Mesenchymal stem cell (in vitro differentiated cells and primary cell): ENCODE measurements around the gene SLC39A2.

ENCODE experiments used
- DNase-seq: peaks from one replicate; pipeline ENCODE4 v3.0.0-alpha.2; 2013
- H2AFZ ChIP-seq: one replicate; pipeline ENCODE4 v1.6.1; 2013; ENCODE audit warnings: low read depth, mild to moderate bottlenecking, control low read depth, inconsistent platforms, low read length, moderate library complexity
- H2AK5ac ChIP-seq: 2 replicates; pipeline ENCODE4 v1.6.1; 2013; ENCODE audit warnings: low read length, moderate library complexity, mild to moderate bottlenecking, inconsistent platforms; ENCODE audit not compliant: severe bottlenecking
- H2BK120ac ChIP-seq: one replicate; pipeline ENCODE4 v1.6.1; 2013; ENCODE audit warnings: low read depth, mild to moderate bottlenecking, inconsistent platforms, low read length, moderate library complexity
- H2BK12ac ChIP-seq, 2 experiments: one replicate each; pipeline ENCODE4 v1.6.1; 2013; ENCODE audit warnings: inconsistent platforms in 2 of 2, low read length in 2 of 2, mild to moderate bottlenecking in 2 of 2, moderate library complexity in 2 of 2, control low read depth in 1 of 2
- H2BK15ac ChIP-seq: one replicate; pipeline ENCODE4 v1.6.1; 2013; ENCODE audit warnings: mild to moderate bottlenecking, low read depth, inconsistent platforms; ENCODE audit not compliant: poor library complexity, severe bottlenecking
- H2BK5ac ChIP-seq: 2 replicates; pipeline ENCODE4 v1.6.1; 2013; ENCODE audit warnings: low read depth, mild to moderate bottlenecking, low read length, control low read depth, inconsistent platforms; ENCODE audit not compliant: poor library complexity, severe bottlenecking
- H3K14ac ChIP-seq, 2 experiments: one replicate each; pipeline ENCODE4 v1.6.1; 2013; ENCODE audit warnings: inconsistent platforms in 2 of 2, low read length in 2 of 2, control low read depth in 1 of 2, mild to moderate bottlenecking in 1 of 2, moderate library complexity in 1 of 2
- H3K18ac ChIP-seq, 2 experiments: one replicate each; pipeline ENCODE4 v1.6.1; 2013; ENCODE audit warnings: inconsistent platforms in 2 of 2, low read length in 2 of 2, control low read depth in 1 of 2, low read depth in 1 of 2, mild to moderate bottlenecking in 1 of 2
- H3K23ac ChIP-seq, 2 experiments: one replicate each; pipeline ENCODE4 v1.6.1; 2013; ENCODE audit warnings: inconsistent platforms in 2 of 2, low read length in 2 of 2, mild to moderate bottlenecking in 2 of 2, moderate library complexity in 2 of 2, control low read depth in 1 of 2
- H3K27ac ChIP-seq: 2 replicates; pipeline ENCODE4 v1.5.1; 2013; ENCODE audit warnings: mild to moderate bottlenecking, moderate library complexity, low read length, control low read depth, inconsistent platforms; ENCODE audit not compliant: poor library complexity, severe bottlenecking
- H3K27me3 ChIP-seq, 2 experiments: 2 replicates each; pipeline versions ENCODE4 v1.6.1 to v1.7.0; 2013; ENCODE audit warnings: low read length in 2 of 2, mild to moderate bottlenecking in 2 of 2, moderate library complexity in 2 of 2, control low read depth in 1 of 2, inconsistent platforms in 1 of 2; ENCODE audit not compliant: control insufficient read depth in 1 of 2, insufficient read depth in 1 of 2
- H3K36me3 ChIP-seq, 2 experiments: 2 replicates each; pipeline versions ENCODE4 v1.6.1 to v1.7.0; 2013; ENCODE audit warnings: low read length in 2 of 2, control low read depth in 1 of 2, inconsistent platforms in 1 of 2, low read depth in 1 of 2, mild to moderate bottlenecking in 1 of 2; ENCODE audit not compliant: insufficient read depth in 2 of 2, control insufficient read depth in 1 of 2
- H3K4ac ChIP-seq, 2 experiments: one replicate each; pipeline ENCODE4 v1.6.1; 2013; ENCODE audit warnings: inconsistent platforms in 2 of 2, low read length in 2 of 2, mild to moderate bottlenecking in 2 of 2, moderate library complexity in 2 of 2, control low read depth in 1 of 2, low read depth in 1 of 2
- H3K4me1 ChIP-seq: 2 replicates; pipeline ENCODE4 v1.6.1; 2013; ENCODE audit warnings: low read depth, low read length, control low read depth; ENCODE audit not compliant: control insufficient read depth, insufficient read depth
- H3K4me2 ChIP-seq: 2 replicates; pipeline ENCODE4 v1.6.1; 2013; ENCODE audit warnings: low read length, mild to moderate bottlenecking, inconsistent platforms; ENCODE audit not compliant: poor library complexity, severe bottlenecking
- H3K4me3 ChIP-seq, 2 experiments: 2 replicates each; pipeline versions ENCODE4 v1.5.1 to v1.7.0; 2013; ENCODE audit warnings: low read length in 2 of 2, mild to moderate bottlenecking in 2 of 2, control low read depth in 1 of 2, low read depth in 1 of 2; ENCODE audit not compliant: insufficient read depth in 1 of 2
- H3K79me1 ChIP-seq: replicated peaks from 2 replicates; pipeline ENCODE4 v1.6.1; 2013; ENCODE audit warnings: mild to moderate bottlenecking, control low read depth, low read length, inconsistent platforms; ENCODE audit not compliant: poor library complexity, severe bottlenecking
- H3K9ac ChIP-seq: 2 replicates; pipeline ENCODE4 v1.7.0; 2013; ENCODE audit warnings: mild to moderate bottlenecking, low read length, moderate library complexity
- H3K9me3 ChIP-seq: 2 replicates; pipeline ENCODE4 v1.7.0; 2013; ENCODE audit warnings: mild to moderate bottlenecking, low read length; ENCODE audit not compliant: control insufficient read depth
- H4K8ac ChIP-seq: one replicate; pipeline ENCODE4 v1.6.1; 2013; ENCODE audit warnings: inconsistent platforms, mild to moderate bottlenecking, low read length, moderate library complexity
- H4K91ac ChIP-seq: one replicate; pipeline ENCODE4 v1.6.1; 2013; ENCODE audit warnings: mild to moderate bottlenecking, low read length, inconsistent platforms
- WGBS: methylation state at CpG from one replicate; pipeline ENCODE4 v1.1.7; 2013; ENCODE audit warnings: mixed read lengths; 5-methylcytosine and 5-hydroxymethylcytosine counted together

The SLC39A2 gene

GRCh38 chr14:20997115-20997514 lies 2.0 kb upstream of the SLC39A2 start:
- no peak for DNase-seq
- Histone ChIP-seq H4K8ac (no peak overlapping the region), H3K23ac (no peak overlapping the region), H3K79me1 (peaks cover 7% of the 10 kb centered on the region), H3K27ac (no peak overlapping the region), H3K27me3 (no peaks in the 10 kb centered on the region), H3K4ac (no peak overlapping the region), H3K9me3 (no peaks in the 10 kb centered on the region), H4K91ac (no peak overlapping the region), H3K4me2 (no peak overlapping the region), H2BK12ac (no peak overlapping the region), H3K9ac (no peak overlapping the region), H2AK5ac (no peak overlapping the region), H3K36me3 (peaks cover 26 to 56% of the 10 kb centered on the region in 2 experiments), H3K4me1 (peaks cover 8% of the 10 kb centered on the region), H2BK15ac (no peak overlapping the region), H2AFZ (no peak overlapping the region), H2BK5ac (no peak overlapping the region), H3K18ac (no peak overlapping the region), H2BK120ac (no peak overlapping the region), H3K4me3 (no peak overlapping the region), H3K14ac (no peak overlapping the region)
- WGBS, result 100% methylated on average over 2 of the region's 4 CpGs

GRCh38 chr14:20997564-20997963 lies 1.5 kb upstream of the SLC39A2 start:
- Histone ChIP-seq H2BK15ac (no peak overlapping the region), H2AK5ac (no peak overlapping the region), H3K4ac (no peak overlapping the region), H3K23ac (no peak overlapping the region), H3K27ac (no peak overlapping the region), H3K4me1 (peaks cover 8% of the 10 kb centered on the region), H2BK5ac (no peak overlapping the region), H2AFZ (no peak overlapping the region), H3K4me3 (no peak overlapping the region), H3K14ac (no peak overlapping the region), H3K18ac (no peak overlapping the region), H3K79me1 (peaks cover 4% of the 10 kb centered on the region), H4K91ac (no peak overlapping the region), H2BK120ac (no peak overlapping the region), H3K4me2 (no peak overlapping the region), H2BK12ac (no peak overlapping the region), H3K9me3 (no peaks in the 10 kb centered on the region), H3K36me3 (peaks cover 24 to 51% of the 10 kb centered on the region in 2 experiments), H3K27me3 (no peaks in the 10 kb centered on the region), H4K8ac (no peak overlapping the region), H3K9ac (no peak overlapping the region)
- DNase-seq, result no peak
- 94% methylated on average over 4 of the region's 6 CpGs for WGBS

DNA sequence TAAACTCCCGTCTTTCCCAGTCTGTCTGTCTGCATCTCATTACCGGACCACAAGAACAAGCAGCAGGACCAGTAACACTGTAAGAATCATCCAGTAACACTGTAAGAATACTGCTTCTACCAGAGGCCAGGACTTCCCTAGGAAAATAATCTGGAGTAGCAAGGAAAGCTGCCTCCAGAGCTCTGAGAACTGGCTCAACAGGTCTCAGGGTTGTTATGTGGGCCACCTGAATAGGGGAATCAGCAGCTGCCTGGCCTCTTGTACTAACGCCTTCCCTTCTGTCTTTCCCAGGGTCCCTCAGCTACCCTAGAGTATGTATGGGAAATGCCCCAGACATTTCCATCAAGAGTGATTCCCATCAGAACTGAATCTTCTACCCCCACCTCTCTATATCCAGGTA lies 954 bp upstream of the SLC39A2 start:
- no peak overlapping the region for H2BK120ac ChIP-seq
- DNase-seq, result no peak
- peaks cover 22 to 45% of the 10 kb centered on the region in 2 experiments for H3K36me3 ChIP-seq
- H3K27me3 ChIP-seq, result no peaks in the 10 kb centered on the region
- no peak overlapping the region for H2BK5ac ChIP-seq
- no peaks in the 10 kb centered on the region for H3K9me3 ChIP-seq
- no peak overlapping the region for H2AFZ ChIP-seq
- H3K27ac ChIP-seq, result no peak overlapping the region
- H4K8ac ChIP-seq, result no peak overlapping the region
- H3K9ac ChIP-seq, result no peak overlapping the region
- H3K4ac ChIP-seq, result no peak overlapping the region
- H2BK12ac ChIP-seq, result no peak overlapping the region
- H3K18ac ChIP-seq, result no peak overlapping the region
- WGBS, result 86% methylated on average over 3 of the region's 3 CpGs
- peaks cover under 1% of the 10 kb centered on the region for H3K79me1 ChIP-seq
- H2AK5ac ChIP-seq, result no peak overlapping the region
- no peak overlapping the region for H3K4me3 ChIP-seq
- H4K91ac ChIP-seq, result no peak overlapping the region
- no peak overlapping the region for H3K4me2 ChIP-seq
- H3K14ac ChIP-seq, result no peak overlapping the region
- no peak overlapping the region for H3K23ac ChIP-seq
- no peak overlapping the region for H2BK15ac ChIP-seq
- peaks cover 8% of the 10 kb centered on the region for H3K4me1 ChIP-seq

DNA sequence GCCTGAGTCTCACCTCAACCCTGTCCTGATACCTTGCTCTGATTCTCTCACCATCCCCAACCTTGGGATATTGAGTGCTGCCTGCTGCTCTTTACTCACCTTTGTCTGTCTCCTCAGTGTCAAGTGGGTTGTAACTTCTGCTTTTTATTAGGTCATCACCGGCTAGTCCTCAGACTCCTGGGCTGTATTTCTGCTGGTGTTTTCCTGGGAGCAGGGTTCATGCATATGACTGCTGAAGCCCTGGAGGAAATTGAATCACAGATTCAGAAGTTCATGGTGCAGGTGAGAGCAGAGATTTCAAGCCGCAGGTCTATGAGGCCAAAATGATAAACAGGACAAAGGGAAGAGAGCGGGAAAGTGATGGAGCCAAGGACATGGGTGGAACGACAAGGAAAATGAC lies 498 bp downstream of the SLC39A2 start:
- Histone ChIP-seq H3K36me3 (peaks cover 19 to 33% of the 10 kb centered on the region in 2 experiments), H2BK5ac (no peak overlapping the region), H2BK15ac (no peak overlapping the region), H3K27ac (no peak overlapping the region), H2BK12ac (no peak overlapping the region), H2AK5ac (no peak overlapping the region), H3K4me2 (no peak overlapping the region), H2AFZ (no peak overlapping the region), H2BK120ac (no peak overlapping the region), H3K4me1 (peaks cover 8% of the 10 kb centered on the region), H3K9ac (no peak overlapping the region), H3K18ac (no peak overlapping the region), H3K23ac (no peak overlapping the region), H3K4me3 (no peak overlapping the region), H3K4ac (no peak overlapping the region), H4K91ac (no peak overlapping the region), H3K14ac (no peak overlapping the region), H4K8ac (no peak overlapping the region), H3K27me3 (no peaks in the 10 kb centered on the region), H3K9me3 (no peaks in the 10 kb centered on the region), H3K79me1 (no peaks in the 10 kb centered on the region)
- no peak for DNase-seq
- 92% methylated on average over 4 of the region's 4 CpGs for WGBS
